Neural progenitor cell (in vitro differentiated cells): ENCODE measurements around the gene ACOXL.

ENCODE experiments used
- EZH2phosphoT487 ChIP-seq: fragments of 200-600 bp; sonication (generic); IDR thresholded peaks from 2 replicates; pipeline ENCODE4 v1.6.1; 2017; ENCODE audit warnings: antibody characterized with exemption
- TF ChIP-seq, protein P1 (sequence below): fragments of 200-600 bp; sonication (generic); IDR thresholded peaks from 2 replicates; pipeline ENCODE4 v1.5.1; 2017; ENCODE audit warnings: antibody characterized with exemption, mild to moderate bottlenecking

DNA sequence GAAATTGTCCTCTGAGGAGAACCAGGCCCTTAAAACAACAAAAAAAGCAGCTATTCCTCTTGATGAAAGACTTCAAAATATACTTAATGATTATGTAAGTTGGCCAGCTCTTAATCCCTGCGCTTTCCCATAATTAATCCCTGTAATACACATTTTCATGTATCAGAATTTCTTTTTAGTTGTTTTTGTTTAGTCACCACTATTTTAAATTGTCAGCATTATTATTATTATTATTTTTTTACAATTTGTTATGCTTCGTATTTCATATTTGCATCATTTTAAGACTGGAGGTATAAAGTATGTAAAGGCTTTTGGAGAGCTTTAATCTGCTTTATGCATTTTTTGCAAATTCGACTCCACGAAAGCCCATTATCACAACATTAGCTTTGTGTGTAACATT is 152.9 kb downstream of the ACOXL start:
- TF ChIP-seq, protein P1, sequence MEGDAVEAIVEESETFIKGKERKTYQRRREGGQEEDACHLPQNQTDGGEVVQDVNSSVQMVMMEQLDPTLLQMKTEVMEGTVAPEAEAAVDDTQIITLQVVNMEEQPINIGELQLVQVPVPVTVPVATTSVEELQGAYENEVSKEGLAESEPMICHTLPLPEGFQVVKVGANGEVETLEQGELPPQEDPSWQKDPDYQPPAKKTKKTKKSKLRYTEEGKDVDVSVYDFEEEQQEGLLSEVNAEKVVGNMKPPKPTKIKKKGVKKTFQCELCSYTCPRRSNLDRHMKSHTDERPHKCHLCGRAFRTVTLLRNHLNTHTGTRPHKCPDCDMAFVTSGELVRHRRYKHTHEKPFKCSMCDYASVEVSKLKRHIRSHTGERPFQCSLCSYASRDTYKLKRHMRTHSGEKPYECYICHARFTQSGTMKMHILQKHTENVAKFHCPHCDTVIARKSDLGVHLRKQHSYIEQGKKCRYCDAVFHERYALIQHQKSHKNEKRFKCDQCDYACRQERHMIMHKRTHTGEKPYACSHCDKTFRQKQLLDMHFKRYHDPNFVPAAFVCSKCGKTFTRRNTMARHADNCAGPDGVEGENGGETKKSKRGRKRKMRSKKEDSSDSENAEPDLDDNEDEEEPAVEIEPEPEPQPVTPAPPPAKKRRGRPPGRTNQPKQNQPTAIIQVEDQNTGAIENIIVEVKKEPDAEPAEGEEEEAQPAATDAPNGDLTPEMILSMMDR = no peak
- TF ChIP-seq EZH2phosphoT487 = no peak
